Posterior cingulate gyrus (tissue), 11 donors: ENCODE results near the gene PRDM4.
A peak's percentile ranks its signal among the peaks of the same experiment; 100 is the strongest.

ENCODE experiments used
- DNase-seq, 10 donors: peaks; one replicate each; pipeline versions ENCODE4 v3.0.0 to v3.0.0-alpha.2; 2020 to 2021; ENCODE audit warnings: mixed read lengths in 3 of 10
- intact Hi-C: fragments of 100-400 bp; cut with DNase I; formaldehyde crosslinking; loops from one replicate; pipeline ENCODE4 v1.15.1; 2023

Gene PRDM4

GRCh38 chr12:107760809-107761501 lies at the start of gene PRDM4:
Gene PRDM4 (minus strand): TSS chr12:107761137. CDS start chr12:107760515, 622 bp downstream.
- peak; percentile 88 to 99 (median 91) for DNase-seq
- intact Hi-C loops: loop anchor here (1.0 to 5.0 kb wide), 2 partner anchors 76 to 121 kb away; partner anchors contain the start of gene PWP1

GRCh38 chr12:107807471-107808150 lies 46.7 kb upstream of the PRDM4 start:
- intact Hi-C loops: no loop called here
- no peak for DNase-seq

DNA sequence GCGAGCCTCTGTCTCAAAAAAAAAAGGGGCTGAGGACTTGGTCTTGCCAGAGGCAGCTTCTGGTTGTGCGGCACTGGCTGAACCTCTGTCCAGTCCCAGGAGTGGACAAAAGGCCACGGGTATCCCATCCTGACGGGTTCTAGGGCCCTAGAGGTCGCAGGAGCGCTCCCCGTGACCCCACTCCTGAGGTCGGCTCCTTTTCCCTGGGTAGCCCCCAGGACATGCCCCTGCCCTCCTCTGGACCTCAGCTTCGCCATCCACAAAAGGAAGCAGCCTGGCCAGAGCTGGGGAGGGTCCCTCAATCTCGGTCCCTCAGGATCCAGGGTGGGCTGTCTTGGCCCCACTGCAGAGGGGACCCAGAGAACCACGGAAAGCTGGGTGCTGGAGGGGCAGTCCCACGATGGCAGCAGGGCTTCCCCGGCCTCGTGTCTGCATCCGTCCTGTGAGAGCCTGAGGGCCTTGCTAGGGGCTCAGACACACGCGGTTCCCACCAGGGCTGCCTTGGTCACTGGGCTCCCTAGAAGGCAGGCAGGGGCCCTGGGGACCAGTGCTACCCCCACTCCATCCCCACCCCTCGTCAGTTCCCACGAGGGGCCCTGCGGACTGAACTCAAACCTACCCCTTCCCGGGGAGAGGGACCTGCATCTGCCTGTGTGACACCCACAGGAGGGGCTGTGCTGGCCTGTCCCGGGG lies 44.7 kb upstream of the PRDM4 start:
- intact Hi-C loops: no loop called here
- no peak for DNase-seq

GRCh38 chr12:107803092-107803491 lies 42.2 kb upstream of the PRDM4 start:
- intact Hi-C loops: no loop called here
- DNase-seq: no peak

DNA sequence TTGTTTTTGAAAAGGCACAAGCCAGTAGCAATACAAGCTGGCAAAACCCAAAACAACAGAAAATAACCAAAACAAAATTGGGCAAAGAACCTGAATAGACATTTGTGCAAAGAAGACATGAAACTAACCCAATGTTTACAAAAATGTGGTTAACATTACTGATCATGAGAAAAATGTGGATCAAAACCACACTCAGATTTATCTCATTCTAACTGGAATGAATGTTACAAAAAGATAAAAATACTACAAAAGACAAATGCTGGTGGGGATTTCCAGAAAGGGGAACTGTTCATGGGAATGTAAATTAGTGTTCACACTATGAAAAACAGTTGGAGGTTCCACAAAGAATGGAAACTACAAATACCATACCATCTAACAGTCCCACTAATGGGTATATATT lies 40.2 kb upstream of the PRDM4 start:
- DNase-seq: no peak
- intact Hi-C loops: no loop called here

DNA sequence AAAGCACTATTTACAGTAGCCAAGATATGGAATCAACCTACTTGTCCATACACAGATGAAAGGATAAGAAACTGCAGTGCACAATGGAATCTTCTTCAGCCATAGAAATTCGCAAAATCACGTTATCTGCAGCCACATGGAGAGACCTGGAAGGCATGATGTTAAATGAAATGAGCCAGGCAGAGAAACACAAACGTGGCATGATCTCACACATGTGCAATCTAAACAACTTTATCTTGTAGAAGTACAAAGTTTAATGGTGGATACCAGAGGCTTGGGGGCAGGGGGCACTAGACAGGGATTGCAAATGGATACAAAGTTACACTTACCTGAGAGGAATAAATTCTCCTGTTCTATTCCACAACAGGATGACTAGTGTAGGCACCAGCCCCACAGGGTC lies 37.6 kb upstream of the PRDM4 start:
- no peak for DNase-seq
- intact Hi-C loops: no loop called here

GRCh38 chr12:107794451-107794850 lies 33.5 kb upstream of the PRDM4 start:
- no peak for DNase-seq
- intact Hi-C loops: no loop called here

DNA sequence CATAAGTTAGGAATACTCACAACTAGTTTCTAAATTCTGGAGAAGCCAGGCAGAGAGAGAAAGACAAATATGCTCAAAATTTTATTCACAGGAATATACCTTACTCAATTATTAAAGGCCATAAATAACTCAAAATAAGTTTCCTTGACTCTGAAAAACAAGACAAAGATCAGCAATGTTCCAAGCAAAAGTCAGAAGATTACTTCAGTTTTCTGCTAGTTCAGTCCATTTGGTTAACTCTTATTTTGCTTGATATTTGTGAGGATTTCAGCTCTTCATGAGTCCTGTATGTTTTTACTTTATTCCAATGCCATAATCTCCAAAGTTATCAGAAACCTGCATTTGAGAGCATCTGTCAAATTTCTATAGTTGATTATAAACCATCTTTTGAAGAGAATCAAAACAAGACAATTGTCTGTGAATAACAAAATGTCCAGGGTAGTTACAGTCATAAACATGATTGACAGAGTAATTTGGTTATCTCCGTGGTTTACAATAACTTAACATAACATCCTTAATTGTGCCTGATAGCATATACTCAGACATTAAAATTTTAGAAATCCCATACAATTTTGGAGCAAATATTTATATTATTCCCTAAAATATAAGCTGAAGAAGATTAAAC lies 30.6 kb upstream of the PRDM4 start:
- intact Hi-C loops: no loop called here
- DNase-seq: no peak

DNA sequence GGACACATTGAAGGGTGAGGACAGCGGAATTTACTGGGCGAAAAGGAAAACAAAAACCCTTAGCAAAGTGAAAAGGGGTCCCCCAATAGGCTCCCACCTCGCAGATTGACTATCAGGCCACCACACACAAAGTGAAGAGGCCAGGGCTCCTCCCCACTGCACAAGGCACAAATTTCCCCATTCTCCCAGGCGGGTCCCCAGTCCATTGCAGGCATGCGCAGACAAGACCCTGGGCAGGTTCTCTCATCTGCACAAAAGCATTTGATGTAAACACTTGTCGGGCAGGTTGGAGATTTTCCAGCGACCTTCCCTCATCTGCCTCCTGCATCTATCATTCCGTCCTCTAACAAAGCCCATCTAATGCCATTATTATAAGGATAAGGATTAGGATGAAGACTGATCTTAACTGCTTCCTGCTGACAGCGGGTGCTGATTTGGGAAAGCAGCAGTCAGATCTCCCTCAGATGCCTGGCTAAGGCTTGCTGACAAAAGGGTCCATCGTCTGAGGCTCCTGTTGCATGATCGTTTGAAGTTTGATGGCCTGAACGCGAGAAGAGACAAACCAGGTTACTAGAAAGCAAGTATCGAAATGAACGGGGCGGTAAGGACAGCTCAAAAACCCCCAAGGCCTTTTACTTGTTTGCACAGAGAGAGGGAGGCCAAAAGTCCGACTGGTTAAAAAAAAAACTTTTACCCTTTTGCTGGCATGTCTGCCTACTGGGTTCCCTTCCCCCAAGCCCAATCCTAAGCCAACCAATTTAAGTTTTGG lies 27.9 kb upstream of the PRDM4 start:
- intact Hi-C loops: no loop called here
- no peak for DNase-seq

GRCh38 chr12:107788281-107788680 lies 27.3 kb upstream of the PRDM4 start:
- no peak for DNase-seq
- intact Hi-C loops: no loop called here

- no peak for DNase-seq
- intact Hi-C loops: no loop called here
Measured at GRCh38 chr12:107783406-107784376, 22.8 kb upstream of the PRDM4 start.

GRCh38 chr12:107782067-107782466 lies 21.1 kb upstream of the PRDM4 start:
- intact Hi-C loops: no loop called here
- no peak for DNase-seq

DNA sequence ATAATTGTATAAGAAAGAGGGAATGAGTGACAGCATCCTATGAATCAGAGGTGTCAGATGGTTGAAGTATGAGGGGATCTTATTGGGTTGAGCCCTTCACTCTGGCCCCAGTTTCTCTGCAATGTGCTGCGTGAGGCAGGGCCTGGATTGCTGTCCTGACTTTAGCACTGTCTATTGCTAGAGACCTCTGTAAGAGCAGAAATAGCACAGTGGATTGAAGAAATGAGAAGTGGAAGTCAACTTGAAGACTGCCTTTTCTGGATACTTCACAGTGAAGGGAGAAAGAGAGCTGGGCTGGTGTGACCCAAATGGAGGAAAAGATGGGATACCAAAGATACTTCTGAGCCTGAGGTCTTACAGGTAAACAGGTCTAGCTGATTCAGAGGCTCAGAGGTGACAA lies 19.4 kb upstream of the PRDM4 start:
- no peak for DNase-seq
- intact Hi-C loops: no loop called here

DNA sequence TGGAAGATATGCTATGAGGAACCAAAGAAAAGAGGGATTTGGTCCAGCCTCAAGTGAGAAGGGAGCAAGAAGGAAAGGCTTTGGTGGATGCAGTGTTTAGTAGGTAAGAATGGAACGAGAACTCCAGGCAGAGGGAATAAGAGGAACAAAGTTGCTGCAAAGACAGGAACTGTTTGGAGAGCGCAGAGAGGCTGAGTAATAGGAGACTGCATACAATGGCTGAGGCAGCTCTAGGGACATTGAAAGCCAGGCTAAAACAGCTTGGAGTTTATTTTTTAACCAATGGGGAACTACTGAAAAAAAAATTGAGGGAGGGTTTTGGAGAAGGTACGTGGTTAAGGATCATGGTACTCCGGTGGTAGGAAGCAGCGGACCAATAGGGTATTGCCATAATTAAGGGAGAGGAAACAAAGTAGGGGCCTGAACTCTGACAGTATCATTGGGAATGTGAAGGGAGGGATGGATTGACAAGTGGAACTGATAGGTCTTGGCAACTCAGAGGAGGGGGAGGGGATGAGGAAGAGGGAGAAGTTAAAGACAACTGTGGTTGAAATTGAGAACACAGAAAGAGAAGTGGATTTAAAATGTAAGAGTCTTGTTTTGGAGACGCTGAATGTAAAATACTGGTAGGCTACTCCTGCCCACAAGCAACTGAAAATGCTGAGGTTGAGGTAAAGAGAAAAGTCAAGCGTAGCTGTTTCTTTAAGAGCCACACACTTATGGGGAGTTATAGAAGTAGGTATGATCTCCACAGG lies 18.3 kb upstream of the PRDM4 start:
- no peak for DNase-seq
- intact Hi-C loops: no loop called here

GRCh38 chr12:107778383-107779025 lies 17.6 kb upstream of the PRDM4 start:
- DNase-seq: no peak
- intact Hi-C loops: no loop called here

- intact Hi-C loops: no loop called here
- no peak for DNase-seq
Measured at GRCh38 chr12:107776171-107776570, 15.2 kb upstream of the PRDM4 start.

GRCh38 chr12:107775093-107775721 lies 14.3 kb upstream of the PRDM4 start:
- intact Hi-C loops: no loop called here
- peak in 2 of 10 donors; percentile 74 to 87 for DNase-seq
